GM18517 (cell line): Measurements from ENCODE around the gene LRRC74A.

Experiments
- ATAC-seq: cut with Tn5 transposase; IDR thresholded peaks from one replicate; pipeline ENCODE4 v1.9.1; 2021; ENCODE audit warnings: mild to moderate bottlenecking, moderate library complexity; ENCODE audit not compliant: unreplicated experiment

Gene LRRC74A

GRCh38 chr14:76844223-76844622 is 18.0 kb downstream of the LRRC74A start:
- ATAC-seq = no peak

DNA sequence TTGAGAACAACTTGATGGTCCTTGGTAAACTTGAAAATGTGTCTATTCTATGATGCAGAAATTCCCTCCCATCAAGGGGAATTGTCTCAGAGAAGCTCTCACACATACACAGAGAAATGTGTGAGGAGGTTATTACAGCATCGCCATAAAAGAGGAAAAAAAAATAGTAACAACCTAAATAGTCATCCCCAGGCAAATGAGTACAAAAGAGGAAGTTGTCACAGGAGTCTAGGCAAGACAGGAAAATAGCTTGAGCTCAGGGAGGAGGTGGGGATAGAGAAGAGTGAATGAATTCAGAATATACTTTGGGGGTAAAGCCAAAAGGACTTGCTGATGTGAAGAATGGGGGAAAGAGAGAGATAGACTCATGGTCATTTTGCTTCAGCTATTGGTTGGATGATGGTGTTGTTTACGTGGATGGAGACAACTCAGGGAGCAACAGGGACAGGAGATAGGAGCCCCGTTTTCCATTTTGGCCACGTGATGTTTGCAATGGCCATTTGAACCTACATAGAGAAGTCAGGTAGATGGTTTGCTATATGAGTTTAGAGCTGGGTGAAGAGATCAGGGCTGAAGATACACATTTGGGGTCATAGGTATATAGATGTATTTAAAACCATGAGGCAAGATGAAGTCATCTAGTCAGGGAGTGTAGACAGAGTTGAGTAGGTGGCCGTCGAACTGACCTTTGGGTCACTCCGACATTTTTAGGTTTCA is 20.3 kb downstream of the LRRC74A start:
- no peak for ATAC-seq

GRCh38 chr14:76848879-76849278 is 22.7 kb downstream of the LRRC74A start:
- ATAC-seq = no peak

DNA sequence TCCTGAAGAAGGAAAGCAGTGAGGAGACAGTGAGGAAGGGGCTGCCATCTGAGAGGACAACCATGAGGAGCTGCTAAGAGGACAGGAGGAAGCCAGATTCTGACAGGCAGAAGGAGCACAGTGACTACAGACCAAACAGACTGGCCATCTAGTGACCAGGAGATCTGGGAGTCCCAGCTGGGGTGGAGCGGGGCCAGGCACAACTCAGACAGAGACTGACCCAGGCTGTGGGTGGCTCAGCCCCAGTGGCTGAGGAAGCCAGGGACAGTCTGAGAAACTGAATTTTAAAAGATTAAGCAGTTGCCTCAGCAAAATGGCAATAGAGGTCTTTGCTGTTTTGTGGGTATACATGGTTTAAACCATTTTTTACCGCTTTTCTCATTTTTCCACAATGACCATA is 28.9 kb downstream of the LRRC74A start:
- no peak for ATAC-seq

- ATAC-seq = no peak
These were observed 30.6 kb downstream of the LRRC74A start for GRCh38 chr14:76856769-76857168.

DNA sequence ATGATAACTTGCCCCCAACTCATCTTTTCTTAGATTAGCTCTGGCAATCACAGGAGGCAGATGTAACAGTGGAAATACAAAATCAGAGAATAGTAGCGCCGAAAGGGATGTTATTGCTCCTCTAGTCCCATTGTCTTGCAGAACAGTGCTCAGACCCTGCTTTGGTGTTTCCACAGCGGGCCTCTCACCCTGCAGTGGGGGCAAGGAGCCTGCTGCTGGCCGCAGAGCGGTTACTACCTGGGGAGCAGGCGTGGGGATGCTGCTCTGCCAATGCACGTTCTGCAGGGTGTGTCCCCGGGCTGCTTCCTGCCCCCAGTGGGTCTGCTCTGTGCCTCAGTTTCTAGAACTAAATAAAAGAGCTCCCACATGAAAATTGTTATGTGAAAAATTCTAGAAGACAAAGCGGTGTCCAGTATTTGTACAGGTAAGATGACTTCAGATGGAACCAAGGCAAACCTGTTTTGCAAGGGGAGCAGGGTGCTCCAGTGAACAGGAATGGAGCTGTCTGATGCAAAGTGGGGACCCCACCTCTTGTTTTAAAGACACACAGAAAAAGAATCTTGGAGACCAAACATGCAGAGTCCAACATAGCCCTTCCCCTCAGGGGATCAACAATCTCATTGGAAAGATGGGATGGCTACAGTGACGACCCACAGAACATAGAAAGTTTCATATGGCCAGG is 35.5 kb downstream of the LRRC74A start:
- no peak for ATAC-seq

DNA sequence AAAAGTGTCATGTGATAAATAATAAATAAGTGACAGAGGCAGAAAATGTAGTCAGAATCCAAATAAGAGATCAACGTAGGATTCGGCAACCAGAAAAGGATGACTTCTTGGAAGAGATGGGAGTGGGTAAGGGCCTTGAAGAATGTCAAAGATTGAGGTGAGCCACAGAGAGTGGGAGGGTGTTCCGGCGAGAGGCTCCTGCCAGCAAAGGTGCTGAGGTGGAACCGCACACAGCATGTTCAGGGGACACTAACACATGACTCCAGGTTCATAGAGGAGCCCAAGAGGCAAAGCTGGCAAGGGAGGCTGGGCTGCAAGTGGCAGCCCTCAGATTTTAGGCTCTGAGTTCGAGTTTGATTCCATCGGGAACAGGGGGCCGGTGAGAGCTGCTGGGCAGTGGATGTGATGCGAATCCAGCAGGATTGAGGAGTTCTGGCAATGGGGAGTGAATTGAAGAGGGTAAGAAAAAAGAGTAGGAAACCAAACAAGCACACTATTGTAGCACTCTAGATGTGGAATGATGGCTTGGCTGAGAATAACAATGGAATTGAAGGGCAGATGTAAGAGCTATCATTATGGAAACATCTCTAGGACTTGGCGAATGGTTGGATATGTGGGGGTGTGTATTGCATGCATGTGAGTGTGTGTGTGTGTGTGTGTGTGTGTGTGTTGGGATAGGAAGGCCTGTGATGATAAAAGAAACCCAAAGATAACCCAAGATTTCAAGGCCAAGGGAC is 36.5 kb downstream of the LRRC74A start:
- no peak for ATAC-seq

GRCh38 chr14:76863724-76864407 is 37.7 kb downstream of the LRRC74A start:
- ATAC-seq = no peak

DNA sequence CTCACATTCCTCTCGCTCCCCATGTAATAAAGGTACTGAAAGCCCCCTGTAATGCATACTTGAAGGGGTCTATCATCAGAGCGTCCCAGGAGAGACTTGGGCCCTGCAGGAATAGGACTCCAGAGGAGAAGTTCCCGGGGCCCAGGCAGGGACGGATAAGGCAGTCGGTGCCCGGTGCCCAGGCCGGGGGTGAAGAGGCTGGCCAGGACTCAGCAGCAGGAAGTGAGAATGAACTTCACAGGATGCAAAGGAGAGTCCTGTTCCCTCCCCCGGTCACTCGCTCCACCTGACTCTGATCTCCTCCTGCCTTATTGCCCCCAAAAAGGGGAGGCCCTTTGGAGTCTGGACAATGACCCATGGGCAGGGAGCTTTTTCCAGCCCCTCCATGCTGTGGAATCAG is 40.2 kb downstream of the LRRC74A start:
- ATAC-seq = no peak

- ATAC-seq = no peak
These were observed 41.6 kb downstream of the LRRC74A start for GRCh38 chr14:76867516-76868453.

GRCh38 chr14:76868454-76869170 is 42.4 kb downstream of the LRRC74A start:
- ATAC-seq = no peak

GRCh38 chr14:76870166-76870565 is 44.0 kb downstream of the LRRC74A start:
- ATAC-seq = no peak

DNA sequence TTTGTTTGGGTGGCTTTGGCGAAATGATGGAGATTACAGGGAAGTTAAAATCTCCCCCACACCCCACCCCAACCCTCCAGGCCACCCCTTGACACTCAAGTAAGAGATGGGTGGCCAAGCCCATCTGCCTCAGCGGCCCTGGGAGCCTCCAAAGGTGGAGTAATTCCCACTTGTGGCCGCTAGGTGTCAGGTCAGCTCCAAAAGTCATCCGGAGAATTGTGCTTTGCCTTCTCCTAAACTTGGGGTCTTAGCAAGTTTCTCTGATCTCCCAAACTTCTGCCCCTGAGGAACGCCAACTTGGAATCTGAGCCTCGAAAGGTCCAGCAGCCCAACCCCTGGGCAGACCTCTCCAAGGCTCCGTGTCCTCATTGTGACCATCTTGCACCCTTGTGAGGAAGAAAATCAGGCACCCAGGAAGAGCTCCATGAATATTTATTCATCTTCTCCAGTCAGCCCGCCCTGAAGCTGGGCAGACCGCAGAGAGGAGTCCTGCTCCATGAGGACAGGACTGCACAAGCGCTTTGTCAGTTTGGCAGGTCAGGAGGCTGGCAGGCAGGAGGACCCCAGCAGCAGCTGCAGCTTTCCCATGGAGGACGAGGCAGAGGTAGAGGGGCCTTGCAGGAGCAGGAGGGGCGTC is 46.7 kb downstream of the LRRC74A start:
- ATAC-seq = no peak

DNA sequence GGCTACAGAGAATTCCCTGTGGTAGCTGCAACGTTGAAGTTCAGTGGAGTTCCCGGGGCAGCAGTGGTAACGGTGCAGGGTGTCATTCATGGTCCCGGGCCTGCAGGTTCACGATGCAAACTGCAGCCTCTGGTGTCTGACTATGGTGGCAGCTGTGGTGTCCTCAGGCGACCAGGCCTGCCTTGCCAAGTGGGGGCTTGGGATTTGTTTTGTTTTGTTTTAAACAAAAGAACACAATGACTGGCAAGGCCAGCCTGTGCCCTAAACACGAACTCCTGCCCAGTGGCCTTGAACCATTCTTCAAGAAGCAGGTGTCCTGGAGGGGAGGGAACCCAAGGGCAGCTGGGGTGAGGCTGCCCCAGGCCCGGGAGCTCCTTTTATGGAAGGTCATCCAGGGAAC is 48.5 kb downstream of the LRRC74A start:
- ATAC-seq = no peak

DNA sequence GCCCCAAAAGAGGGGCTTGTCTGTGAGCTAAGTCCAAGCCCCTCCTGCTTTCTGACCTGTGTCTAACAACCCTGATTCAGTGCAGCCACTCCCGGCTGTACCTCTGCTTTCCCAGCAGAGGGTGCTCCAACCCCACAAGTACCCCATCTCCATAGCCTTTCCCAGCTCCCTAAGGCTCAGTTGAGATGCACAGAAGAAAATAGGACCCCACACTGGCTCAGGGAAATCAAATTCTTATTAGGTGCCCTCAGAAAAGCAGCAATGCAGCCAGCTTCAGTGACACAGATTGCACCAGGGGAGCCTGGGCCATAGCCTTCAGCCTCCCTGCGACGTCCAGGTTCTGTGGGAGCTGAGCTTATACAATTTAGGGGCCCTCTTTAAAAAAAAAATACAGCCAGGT is 49.9 kb downstream of the LRRC74A start:
- no peak for ATAC-seq

GRCh38 chr14:76877871-76878270 is 51.7 kb downstream of the LRRC74A start:
- no peak for ATAC-seq

DNA sequence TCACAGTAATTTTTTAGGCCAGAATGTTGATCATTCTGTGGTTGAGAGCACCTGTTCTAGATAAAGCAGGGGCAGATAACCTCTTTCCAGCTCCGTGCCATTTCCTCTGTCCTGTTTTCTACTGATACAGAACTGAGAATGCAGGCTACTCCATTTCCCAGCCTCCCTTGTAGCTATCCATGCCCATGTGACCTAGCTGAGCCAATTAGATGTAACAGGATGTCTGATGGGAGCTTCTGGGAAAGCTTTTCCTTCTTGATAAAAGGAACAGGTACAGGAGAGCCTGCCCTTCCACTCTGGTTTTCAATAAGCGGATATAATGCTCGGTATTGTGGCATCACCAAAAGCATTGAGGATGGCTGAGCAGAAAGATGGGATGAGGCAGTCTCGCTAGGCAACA is 54.2 kb downstream of the LRRC74A start:
- no peak for ATAC-seq

DNA sequence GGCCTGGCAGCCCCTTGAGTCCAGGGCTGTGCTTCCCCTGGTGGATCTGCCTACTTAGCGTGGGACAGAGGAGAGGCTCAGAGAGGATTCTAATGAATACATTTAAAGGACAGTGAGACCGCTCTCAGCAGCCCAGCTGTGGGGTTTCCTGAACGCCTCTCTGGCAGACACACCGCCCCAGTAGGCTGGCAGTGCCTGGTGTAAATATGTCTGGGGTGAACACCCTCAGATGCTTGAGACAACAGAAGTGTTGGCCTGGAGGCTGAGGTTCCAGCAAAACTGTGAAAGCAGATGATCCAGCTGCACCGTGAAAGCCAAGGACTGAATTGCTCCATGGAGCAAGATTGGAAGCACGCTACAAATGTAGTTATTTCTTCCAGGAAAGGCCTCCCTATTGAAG is 55.1 kb downstream of the LRRC74A start:
- no peak for ATAC-seq

GRCh38 chr14:76882651-76883050 is 56.4 kb downstream of the LRRC74A start:
- ATAC-seq = no peak
